COLO668 (cell line): ENCODE results near the gene RER1.

ENCODE experiments used
- DNase-seq: peaks from one replicate; lab custom pipeline; 2025; ENCODE audit not compliant: unreplicated experiment; lab: John Stamatoyannopoulos, UW

Gene RER1

DNA sequence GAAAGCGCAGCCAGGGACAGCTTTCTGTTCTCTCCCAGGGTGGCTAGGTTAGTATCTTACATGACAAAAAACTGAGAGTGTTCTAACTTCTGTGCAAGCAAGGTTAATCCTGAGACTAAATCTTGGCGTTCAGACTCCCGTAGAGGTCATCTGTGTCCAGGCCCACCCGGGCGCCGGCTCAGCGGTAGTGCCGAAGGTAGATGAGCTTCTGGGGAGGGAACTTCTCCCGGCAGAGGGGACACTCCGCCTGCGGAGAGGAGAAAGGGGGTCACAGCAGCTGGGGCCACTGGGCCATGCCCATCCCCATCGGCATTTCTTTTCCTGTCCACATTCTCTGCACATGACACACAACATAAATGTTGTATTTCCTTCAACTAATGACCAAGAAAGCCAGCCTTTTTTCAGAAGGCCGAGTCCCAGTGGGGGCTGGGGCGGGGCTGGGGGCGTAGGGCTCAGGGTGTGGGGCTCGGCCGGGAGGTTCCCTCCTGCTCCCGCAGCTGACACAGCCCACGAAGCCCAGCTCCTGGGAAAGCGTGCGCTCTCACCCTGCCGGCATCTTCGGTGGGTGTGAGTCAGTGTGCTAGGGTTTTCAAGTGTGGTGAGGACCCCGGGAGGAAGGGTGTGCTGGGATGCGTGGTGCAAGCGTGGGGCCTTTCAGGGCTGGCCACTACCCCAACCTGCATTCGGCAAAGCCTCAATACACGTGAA lies 14.1 kb downstream of the RER1 start:
- no peak for DNase-seq

DNA sequence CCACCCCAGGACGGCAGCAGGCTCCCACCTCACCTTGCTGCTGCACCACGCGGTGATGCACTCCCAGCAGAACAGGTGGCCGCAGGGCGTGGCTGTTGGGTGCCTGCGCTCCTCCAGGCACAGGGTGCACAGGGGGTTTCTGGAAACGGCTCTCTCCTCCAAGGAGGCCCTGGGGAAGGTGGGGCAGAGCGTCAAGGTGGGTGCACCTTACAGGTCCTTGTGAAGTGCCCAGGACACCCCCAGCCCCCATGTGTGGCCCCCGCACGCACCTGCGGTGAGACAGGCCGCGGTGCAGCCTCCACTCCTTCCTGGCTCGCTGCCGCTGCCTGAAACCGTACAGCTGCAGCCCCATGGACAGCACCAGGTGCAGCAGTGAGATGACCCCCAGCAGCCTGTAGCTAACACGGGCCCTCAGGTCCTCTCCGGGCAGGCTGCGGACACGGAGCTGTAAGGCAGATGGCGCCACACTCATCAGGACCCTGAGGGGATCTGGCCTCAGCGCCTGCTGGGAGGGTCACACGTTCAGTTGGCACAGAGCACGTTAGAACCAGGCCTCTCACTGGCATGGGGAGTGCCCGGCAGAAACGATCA lies 14.9 kb downstream of the RER1 start:
- peak; percentile 91 for DNase-seq

DNA sequence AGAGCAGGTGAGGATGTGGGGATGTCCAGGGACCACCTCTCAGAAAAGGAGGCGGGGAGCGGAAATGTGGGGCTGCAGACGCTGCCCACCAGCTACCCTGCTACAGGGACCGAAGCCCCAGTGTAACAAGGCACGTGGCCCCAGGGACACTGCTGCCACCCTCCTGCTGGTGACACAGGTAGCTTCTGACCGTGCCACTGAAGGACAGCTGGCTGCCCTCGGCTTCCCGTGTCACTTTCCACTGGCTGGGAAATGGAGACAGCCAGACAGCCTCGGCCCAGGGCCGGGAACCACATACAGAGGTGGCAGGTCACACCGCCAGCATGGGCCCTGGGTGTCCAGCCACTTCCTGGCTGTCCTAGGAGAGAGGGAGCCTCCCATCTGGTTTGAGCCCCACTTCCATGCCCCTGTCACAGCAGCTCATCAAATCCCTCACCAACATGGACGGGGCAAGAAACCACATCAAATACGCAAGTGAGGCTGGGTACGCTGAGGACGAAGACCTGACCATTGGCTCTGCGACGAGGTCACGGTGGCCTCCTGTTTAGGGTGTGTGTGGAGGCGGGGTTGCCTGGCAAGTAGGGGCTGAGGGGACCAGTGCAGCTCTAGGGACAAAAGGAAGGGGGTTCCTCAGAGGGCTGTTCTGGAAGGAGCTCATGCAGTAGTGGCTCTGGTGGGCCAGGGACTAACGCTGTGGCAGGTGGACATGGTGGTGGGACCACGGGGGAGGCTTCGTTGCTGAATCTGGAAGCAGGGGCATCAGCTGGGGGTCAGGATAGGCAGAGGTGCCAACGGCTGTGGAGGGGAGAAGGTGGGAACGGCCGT lies 15.7 kb downstream of the RER1 start:
- DNase-seq, result no peak

DNA sequence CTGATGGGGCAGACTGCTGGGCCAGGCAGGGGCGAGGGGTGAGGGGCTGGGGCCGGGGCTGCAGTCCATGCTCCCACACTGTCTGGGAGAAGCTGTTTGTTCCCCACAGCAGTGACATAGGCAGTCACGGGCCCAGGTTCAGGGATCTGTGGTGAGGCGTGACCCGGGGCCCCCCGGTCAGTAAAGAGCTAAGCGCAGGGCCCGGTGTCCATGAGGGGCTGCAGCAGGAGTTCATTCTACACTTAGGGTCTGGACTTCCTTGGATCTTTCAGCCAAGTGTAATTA lies 16.3 kb downstream of the RER1 start:
- no peak for DNase-seq

DNA sequence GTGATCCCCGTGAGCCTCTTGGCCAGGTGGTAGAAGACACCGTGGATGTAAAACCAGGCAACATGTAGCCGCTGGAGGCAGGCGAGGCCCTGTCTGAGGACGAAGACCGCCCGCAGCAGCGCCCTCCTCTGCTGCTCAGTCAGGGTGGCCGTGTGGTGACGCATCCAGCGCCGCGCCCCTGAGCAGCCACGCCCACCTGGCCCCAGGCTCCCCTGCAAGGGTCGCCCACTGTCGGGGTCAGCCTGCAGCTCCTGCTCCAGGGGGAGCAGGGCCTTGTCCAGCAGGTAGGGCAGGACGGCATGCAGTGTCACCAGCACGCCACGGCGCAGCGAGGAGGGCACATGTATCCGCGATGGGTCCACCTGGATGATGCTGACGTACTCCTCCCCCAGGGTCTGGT lies 16.8 kb downstream of the RER1 start:
- DNase-seq, result no peak

DNA sequence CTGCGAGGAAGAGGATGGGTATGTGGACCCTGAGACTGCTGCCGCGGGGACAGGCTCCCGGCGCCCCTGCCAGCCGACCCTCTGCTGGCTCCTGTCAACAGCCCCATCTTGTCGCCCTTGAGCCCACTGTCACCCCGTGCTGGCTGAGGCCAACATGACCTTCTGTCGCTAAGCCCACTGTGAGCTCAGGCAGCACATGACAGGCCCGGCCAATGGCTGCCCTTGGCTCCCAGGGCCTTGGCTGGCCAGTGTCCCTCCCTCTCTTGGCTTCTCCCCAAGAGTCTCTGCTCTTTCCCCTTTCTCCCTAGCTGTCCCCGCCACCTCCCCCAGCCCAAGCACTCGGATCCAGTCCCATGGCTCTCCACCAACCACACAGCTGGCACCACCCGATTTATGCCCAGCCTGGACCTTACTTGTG lies 17.2 kb downstream of the RER1 start:
- DNase-seq, result no peak

DNA sequence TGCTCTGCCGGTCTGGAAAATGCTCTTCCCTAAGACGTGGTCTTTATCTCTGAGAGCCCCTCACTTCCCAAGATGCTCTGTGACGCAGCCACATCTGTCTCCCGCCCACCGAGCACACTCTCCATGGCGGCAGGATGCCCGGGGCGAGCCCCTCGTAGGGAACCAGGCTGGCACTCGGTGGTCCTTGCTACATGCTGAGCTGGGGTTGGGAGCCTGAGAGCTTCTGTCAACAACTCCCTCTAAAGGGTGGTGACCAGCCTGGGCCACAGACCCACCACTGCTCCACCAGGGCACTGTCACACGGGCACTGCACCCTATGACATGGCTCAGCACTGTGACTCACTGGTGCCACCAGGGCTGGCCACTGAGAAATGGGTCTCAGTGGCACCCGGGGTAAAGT lies 18.1 kb downstream of the RER1 start:
- no peak for DNase-seq

DNA sequence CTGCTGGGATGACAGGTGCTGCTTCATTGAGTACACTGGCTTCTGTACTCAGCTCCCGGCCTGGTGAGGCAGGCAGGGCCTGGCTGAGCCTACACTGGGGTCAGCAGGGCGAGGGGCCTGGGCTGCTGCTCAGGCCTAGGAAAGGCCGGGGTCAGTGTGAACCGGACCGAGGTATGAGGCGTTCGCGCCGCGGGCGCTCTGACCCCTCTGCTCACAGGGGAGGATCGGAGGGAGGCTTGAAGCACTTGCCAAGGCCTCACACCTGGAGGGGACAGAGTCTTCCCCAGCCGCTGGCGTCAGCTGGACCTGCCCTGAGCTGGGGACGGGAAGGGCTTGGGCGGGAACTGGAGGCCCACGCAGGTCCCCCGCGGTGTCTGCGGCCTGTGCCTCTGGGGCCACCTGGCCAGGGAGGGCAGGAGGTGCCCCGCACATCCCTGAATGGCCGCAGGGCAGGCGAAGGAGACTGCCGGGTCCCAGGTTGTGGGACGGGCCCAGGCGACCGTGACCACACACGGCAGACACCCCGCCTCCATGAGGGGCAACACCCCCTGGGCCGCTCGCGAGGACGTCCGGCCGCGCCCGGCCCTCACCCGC lies 20.3 kb downstream of the RER1 start:
- DNase-seq, result peak; percentile 73

DNA sequence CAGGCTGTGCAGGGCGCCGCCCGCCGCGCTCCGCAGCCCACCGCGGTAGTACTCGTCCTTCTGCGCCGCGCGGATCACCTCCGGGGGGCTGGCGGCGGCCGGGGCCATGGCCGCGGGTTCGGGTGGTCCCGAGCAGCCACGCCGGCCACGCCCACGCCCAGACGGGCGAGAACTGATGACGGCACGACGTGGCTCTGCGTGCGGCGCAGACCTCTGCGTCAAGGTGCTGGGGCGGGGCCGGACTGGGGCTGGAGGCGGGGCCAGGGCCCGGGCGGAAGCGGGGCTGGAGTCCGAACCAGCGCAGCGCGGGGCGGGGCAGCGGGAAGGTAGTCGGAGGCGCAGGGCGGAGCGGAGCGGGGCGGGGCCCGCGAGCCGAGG lies 20.7 kb downstream of the RER1 start, which contains the start of gene PEX10:
TSS of gene PEX10 (minus strand) at position 170 of the 378 bp plus-strand sequence. CDS start at position 108, 62 bp downstream.
- DNase-seq, result peak; percentile 100

DNA sequence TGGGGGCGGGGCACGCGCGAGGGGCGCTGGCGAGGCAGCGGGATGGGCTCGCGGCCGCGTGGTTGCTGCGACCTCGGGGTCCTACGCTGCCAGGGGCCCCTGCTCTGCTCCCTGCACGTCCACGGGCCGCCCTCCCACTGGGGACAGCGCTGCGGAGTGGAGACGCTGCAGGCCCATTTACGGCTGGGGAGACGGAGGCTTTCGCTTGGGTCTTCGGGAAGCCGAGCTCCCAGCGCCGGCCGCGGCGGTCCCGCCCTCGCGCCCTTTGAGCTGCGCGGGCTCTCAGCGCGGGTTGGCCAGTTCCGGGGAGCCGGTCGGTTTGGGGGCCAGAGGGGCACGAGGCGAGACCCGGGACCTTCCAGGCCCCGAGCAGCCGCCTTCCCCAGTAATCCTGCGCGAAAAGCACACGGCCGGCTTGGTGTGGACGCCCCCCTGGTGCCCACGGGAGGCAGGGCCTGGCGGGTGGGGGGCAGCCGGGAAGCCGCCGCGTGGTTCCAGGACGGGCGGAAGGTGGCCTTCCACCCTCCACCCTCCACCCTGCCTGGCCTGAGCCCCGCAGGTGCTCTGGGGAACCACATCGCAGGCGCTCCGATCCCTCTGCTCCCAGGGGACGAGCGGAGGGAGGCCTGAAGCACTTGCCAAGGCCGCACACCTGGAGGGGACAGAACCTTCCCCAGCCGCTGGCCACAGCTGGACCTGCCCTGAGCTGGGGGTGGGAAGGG lies 21.3 kb downstream of the RER1 start:
- peak; percentile 91 for DNase-seq

DNA sequence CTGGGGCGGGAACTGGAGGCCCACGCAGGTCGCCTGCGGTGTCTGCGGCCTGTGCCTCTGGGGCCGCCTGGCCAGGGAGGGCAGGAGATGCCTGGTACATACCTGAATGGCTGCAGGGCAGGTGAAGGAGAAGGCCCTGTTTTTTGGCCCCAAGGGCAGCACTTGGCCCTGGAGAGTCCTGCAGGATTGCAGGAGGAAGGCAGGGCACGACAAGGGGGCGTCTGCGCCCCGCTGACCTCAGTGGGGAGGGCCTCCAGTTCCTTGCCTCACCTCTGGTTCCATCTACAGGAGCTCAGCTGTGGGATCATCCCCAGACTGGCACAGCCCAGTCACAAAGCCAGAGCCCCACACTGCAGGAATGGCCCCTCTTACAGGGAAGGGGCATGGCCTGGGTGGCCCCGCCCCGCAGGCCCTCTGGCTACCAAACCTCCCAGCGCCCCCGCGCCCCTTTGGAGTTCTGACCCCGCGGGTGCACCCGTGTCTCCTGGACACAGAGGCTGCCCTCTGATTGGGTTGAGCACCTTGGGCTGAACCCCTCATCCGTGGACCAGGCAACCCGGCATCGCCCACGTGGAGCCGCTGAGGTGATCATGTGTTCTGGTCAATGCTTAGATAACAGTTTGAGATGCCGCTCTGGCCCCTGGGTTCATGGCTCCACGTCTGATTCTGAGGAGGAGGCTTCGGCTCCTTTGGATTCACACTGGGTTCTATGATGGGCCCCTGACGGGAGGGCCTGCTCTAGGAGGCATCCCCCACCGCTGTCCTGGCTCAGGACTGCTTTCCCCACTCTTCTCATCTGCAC lies 22.1 kb downstream of the RER1 start:
- peak; percentile 60 for DNase-seq

DNA sequence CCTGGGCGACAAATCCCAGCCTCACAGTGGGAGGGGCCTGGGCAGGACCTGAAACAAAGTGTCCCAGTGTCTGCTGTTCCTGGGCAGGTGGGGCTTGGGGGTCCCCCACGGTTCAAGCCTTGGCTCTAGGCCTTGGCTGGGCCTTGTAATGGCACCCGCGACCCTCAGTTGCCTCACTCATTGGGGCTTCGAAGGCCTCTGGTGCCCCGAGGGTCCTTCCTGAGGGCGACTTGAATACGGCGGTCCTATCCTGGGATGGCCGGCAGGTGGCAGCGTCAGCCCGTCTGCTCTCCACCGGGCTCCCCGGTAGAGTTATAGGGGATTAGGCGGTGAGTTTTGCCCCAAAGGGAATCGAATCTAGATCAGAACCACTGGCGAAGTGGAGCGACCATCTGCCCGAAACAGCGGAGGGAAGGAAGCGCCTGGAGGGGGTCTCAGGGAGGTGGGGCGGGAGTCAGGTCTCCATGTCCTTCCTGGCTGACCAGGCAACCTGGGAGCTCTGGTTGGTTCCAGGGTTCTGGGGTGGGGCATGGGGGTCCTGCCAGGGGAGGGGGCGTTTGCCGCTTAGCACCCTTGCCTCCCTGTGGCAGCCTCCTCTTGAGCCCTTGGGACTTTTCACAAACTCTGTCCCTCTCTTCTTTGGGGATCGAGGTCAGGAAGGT lies 22.8 kb downstream of the RER1 start:
- peak; percentile 86 for DNase-seq

DNA sequence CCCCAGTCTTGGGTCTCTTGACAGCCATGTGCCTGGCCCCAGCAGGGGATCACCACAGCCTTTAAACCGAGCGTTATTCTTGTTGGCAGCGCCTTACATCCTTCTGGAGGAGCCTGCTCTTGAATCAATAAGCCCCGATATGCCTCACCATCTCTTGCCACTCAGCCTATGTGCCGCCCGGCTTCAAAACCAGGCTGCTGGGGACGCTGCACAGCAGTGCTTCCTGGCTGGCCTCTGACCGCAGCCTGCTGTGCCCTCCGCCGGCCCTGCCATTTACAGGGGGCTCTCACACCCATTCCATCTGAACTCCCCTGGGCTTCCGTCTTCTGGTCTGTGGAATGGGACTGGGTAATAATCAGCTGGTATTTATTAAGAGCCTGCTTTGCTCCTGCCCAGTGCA lies 23.7 kb downstream of the RER1 start:
- DNase-seq, result peak; percentile 63

DNA sequence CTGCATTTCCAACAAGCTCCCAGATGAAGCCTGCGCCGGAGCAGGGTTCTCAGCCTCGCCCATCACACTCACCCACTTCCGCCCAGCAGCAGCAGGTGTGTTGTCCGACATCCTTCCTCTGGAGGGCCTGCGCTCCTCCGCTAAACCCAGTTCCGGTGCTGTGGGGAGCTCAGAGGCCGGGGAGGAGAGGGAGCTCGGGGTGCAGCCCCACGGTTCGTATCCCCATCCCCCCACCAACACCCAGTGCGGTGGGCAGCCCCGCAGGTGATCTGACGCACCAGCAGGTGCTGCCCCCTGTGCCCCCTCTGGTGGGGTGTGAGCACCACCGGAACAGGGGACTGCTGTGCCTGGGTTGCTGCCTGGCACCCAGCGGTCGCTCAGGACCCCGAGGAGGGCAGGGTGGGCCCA lies 24.2 kb downstream of the RER1 start:
- DNase-seq, result peak; percentile 90

DNA sequence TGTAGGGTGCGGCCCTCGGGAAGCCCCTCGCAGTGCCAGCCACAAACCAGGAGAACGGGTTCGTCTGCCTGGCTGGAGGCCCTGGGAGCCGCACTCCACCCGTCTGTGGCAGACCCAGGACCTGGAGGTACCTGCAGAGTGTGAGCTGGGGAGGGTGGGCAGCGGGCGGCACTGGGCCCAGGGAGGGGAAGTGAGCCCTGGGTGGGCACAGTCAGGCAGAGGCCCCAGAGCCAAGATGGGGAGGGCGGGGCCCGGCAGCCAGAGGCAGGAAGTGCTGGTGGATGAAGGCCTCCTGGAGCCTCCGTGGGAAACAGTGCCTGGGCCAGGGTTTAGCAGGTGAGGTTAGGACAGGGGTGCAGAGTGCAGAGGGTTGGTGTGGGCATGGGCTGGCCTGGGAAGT lies 24.8 kb downstream of the RER1 start:
- DNase-seq, result peak; percentile 72

DNA sequence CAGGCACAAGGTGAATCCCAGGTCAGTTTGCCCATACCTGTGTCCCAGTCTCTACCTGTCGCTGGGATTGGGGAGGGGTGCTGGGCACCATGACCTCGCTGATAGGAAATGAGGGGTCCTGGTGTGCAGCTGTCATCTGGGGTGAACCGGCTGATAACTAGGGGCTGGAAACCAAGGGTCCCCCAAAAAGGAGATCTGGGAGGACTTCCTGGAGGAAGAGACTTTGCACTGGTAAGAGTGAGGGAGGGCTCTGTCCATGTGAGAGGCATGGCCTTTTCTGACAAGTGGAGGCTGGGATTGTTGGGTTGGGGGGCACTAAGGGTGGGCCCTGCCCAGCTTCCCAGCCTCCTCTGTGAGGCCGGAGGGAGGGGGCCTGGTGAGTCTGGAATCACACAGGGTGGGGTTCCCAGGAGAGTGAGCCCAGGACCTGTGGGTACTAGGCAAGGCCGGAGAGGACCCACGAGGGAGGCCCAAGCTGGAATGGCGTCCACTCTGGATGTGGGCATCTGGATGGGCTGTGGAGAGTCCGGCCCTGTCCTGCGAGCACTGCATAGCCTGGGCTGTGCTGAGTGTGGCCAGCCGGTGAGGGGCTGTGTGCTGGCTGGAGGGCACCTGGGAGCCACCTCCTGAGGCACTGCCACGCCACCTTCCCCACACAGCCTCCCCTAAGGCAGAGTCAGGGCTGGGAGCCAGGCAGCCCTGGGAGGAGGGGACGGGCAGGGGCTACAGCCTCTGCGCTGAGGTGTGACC lies 25.6 kb downstream of the RER1 start:
- DNase-seq, result no peak

DNA sequence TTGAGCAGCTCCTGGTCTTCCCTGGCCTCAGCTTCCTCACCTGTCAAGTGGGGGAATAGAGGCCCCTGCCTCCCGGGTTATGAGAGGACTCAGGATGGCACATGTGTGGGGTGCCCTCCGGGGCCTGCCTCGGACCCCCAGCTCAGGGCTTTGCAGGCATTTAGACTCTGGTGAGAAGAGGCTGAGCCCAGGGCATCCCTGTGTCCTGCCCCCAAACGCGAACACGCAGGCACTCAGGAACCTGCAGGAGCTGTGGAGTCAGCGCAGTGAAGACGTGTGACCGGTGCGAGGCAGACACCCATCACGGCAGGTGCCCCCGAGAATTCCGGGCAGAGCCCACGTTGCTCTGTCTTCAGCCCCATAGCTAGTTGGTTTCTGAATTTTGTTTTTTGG lies 26.2 kb downstream of the RER1 start:
- no peak for DNase-seq

DNA sequence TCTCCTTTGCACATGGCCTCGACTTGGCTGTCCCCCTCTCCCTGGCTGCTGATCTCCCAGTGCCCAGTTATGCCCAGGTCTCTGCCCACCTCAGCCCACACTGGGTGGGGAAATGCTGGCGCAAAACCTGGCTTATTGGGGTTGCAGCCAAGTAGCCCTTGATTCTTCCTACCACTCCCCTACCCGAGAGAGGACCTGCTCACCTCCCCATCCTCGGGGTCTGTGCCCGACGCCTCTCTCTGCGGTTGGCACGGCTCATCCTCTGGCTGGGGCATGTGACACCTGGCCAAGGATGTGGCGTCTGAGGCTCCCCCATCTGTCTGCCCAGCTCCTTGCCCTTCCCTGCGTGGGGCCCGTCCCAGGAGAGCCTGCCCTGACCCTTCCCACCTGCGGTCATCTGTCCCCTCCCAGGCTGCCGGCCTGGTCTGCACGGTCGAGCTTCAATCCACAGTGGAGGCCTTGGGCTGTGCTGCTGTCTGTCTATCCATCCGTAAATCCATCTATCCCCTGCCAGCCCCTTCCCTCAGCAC lies 27.2 kb downstream of the RER1 start:
- no peak for DNase-seq

DNA sequence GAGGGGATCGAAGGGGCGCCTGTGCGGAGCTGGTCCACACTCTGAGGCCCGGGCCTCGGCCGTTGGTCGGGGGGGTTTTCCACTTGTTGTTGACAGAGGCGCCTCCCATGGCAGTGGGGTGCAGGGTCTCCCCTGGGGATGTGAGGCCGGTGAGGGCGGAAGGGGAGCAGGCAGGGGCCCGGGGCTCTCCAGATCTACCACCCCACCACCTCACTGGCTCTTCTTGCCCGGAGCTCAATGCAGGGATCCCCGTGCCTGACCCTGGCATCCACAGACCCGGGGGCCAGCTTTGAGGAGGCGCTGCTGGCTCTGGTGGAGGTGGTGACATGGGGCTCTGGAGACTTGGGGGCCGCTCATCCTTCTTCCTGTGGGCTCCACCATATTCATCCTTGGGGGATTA lies 27.8 kb downstream of the RER1 start:
- no peak for DNase-seq
